OCI-LY7 (cell line): Measurements from ENCODE around the gene MEST. TPM values are rescaled to one million over a fixed set of nuclear protein-coding genes. Genes with fewer than 3 reads are reported as not detected.

Experiments used
- BruUV-seq: library from RNA; stranded (reverse); fragments of 400-500 nt; replicated peaks from 2 replicates; lab custom pipeline; 2021; lab: Mats Ljungman, UMichigan
- CTCF ChIA-PET: fragments of 300-600 bp; sonication (Branson Sonifier 250); formaldehyde crosslinking; loops from one replicate; lab custom pipeline; 2022; ENCODE audit warnings: antibody characterized with exemption; ENCODE audit not compliant: unreplicated experiment; lab: Charles Lee
- POLR2A ChIA-PET: fragments of 300-600 bp; sonication (Branson Sonifier 250); formaldehyde crosslinking; loops from one replicate; lab custom pipeline; 2022; ENCODE audit warnings: antibody characterized with exemption; lab: Charles Lee
- DNase-seq: peaks from one replicate; pipeline ENCODE4 v3.0.0-alpha.2; 2015; ENCODE audit warnings: low spot score
- H2AFZ ChIP-seq: fragments of 200-600 bp; sonication (generic), shearing (Covaris generic); 2 replicates; pipeline ENCODE4 v1.6.1; 2014; ENCODE audit warnings: mild to moderate bottlenecking, antibody characterized with exemption, low read length, moderate library complexity
- H3K27ac ChIP-seq: fragments of 200-600 bp; sonication (generic); 2 replicates; pipeline ENCODE4 v1.5.1; 2014; ENCODE audit warnings: mixed run types, low read depth, mild to moderate bottlenecking, moderate library complexity, low read length, inconsistent platforms; ENCODE audit not compliant: poor library complexity, severe bottlenecking
- H3K36me3 ChIP-seq: fragments of 200-600 bp; sonication (generic); 2 replicates; pipeline ENCODE4 v1.6.1; 2014; ENCODE audit warnings: mild to moderate bottlenecking, antibody characterized with exemption, low read length, moderate library complexity, mixed read lengths; ENCODE audit not compliant: insufficient read depth
- H3K4me1 ChIP-seq: fragments of 200-600 bp; sonication (generic); 2 replicates; pipeline ENCODE4 v1.5.1; 2014; ENCODE audit warnings: mild to moderate bottlenecking, low read length; ENCODE audit not compliant: insufficient read depth, poor library complexity, severe bottlenecking
- H3K4me2 ChIP-seq: fragments of 200-600 bp; sonication (generic); 2 replicates; pipeline ENCODE4 v1.6.1; 2014; ENCODE audit warnings: mild to moderate bottlenecking, low read length
- H3K4me3 ChIP-seq: fragments of 200-600 bp; sonication (generic); 2 replicates; pipeline ENCODE4 v1.5.1; 2014; ENCODE audit warnings: mild to moderate bottlenecking, low read depth, low read length; ENCODE audit not compliant: poor library complexity, severe bottlenecking
- H3K79me2 ChIP-seq: fragments of 200-600 bp; sonication (generic); 2 replicates; pipeline ENCODE4 v1.6.1; 2016; ENCODE audit warnings: low read depth, mild to moderate bottlenecking, low read length, moderate library complexity, mixed read lengths; ENCODE audit not compliant: insufficient read depth
- H3K9me2 ChIP-seq: fragments of 200-600 bp; sonication (generic); 2 replicates; pipeline ENCODE4 v1.6.1; 2016; ENCODE audit warnings: mild to moderate bottlenecking, low read length, mixed read lengths; ENCODE audit not compliant: insufficient read depth
- H3K9me3 ChIP-seq: fragments of 200-600 bp; sonication (generic); 2 replicates; pipeline ENCODE4 v1.6.1; 2014; ENCODE audit warnings: mild to moderate bottlenecking, mixed run types, low read length, mixed read lengths
- H4K20me1 ChIP-seq: fragments of 200-600 bp; sonication (generic); 2 replicates; pipeline ENCODE4 v1.6.1; 2014; ENCODE audit warnings: mild to moderate bottlenecking, antibody characterized with exemption, low read length, moderate library complexity, mixed read lengths; ENCODE audit not compliant: insufficient read depth
- CTCF ChIP-seq: fragments of 200-600 bp; sonication (generic); conservative IDR thresholded peaks from 2 replicates; pipeline ENCODE4 v1.5.1; 2014; ENCODE audit warnings: mild to moderate bottlenecking, antibody characterized with exemption, low read length, moderate library complexity, mixed read lengths
- EZH2phosphoT487 ChIP-seq: fragments of 200-600 bp; sonication (generic); IDR thresholded peaks from 2 replicates; pipeline ENCODE4 v1.6.1; 2018; ENCODE audit warnings: low read depth, borderline replicate concordance, mild to moderate bottlenecking, mixed run types, antibody characterized with exemption, low read length, moderate library complexity, mixed read lengths
- intact Hi-C: fragments of 100-400 bp; cut with micrococcal nuclease; formaldehyde crosslinking; loops from one replicate; pipeline ENCODE4 v1.10.0; 2022; ENCODE audit not compliant: unreplicated experiment
- total RNA-seq, 2 experiments: library from RNA; depleted of rRNA in 1 of 2; stranded (reverse); fragments of >200 nt in 1 of 2; shearing (Covaris generic) in 1 of 2; gene quantifications; 2 replicates each; pipeline ENCODE4 v1.2.3, GENCODE V29; 2014 to 2022

The MEST gene
- total RNA-seq, 2 experiments from 2014 or later, result 1.5 to 5.2 TPM

DNA sequence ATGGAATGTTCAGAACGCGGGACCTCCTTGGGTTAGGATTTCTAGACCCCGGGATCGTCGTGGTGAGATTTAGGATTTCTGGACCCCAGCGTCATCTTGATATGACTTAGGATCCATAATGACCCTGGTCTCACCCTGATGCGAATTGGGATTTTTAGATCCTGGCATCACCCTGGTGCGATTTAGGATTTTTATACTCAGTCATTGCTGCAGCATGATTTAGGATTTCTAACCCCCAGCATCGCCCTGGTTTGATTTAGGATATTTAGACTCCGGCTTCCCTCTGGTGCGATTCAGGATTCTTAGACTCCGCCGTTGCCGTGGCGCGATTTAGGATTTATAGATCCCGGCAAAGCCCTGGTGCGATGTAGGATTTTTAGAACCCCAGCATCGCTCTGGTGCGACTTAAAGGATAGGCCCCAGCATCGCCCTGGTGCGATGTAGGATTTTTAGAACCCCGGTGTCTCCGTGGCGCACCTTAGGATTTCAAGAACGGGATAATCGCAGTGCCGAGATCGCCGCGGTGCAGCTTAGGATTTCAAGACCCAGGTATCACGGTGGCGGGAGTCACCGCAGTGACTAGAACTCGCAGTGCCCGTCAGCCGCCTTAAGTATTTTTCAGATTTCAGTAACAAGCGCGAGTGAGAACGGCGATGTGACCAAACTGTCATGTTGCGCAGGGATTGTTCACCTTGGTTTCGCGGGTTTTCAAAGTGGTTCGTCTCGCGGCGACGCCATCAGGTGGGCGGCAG lies 814 bp downstream of the MEST start:
- Histone ChIP-seq H3K27ac (no peak overlapping the region), H3K4me1 (no peaks in the 10 kb centered on the region), H3K9me3 (no peaks in the 10 kb centered on the region), H3K4me2 (no peak overlapping the region), H3K79me2 (no peaks in the 10 kb centered on the region), H2AFZ (no peak overlapping the region), H4K20me1 (no peaks in the 10 kb centered on the region), H3K36me3 (no peaks in the 10 kb centered on the region), H3K4me3 (no peak overlapping the region), H3K9me2 (no peaks in the 10 kb centered on the region)
- intact Hi-C loops, result no loop called here
- CTCF ChIA-PET, result no interaction called here
- BruUV-seq, result no TSS peak
- no peak for DNase-seq
- POLR2A ChIA-PET, result no interaction called here
- TF ChIP-seq CTCF (no peak), EZH2phosphoT487 (peak; percentile 93)

DNA sequence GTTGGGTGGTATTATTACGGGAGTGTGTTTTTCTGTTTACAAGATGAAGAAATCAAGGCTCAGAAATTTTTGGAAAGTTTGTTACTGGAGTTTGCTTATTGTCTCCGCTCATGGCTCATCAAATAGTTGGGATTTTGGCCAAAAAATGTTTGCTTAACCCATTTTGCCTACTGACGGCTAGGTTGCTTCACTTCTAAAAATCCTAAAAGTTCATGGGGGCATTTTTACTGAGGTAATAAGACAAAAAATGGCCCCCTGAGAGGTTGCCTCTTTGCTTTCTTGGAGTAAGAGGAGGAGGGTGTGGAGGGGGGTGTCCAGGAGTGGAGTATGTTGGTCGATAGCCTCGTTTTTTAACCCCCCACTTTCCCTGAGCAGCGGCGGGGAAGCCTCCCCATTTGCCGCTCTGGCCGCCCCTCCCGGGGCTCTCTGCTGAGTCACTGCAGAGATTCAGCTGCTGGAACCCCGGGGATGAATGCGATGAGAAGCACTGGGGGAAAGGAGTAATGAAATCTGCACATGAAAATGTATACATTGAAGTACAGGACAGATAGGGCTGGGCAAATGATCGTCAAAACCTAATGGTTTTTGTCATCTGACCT lies 1.5 kb downstream of the MEST start:
- no peaks in the 10 kb centered on the region for H4K20me1 ChIP-seq
- no peaks in the 10 kb centered on the region for H3K79me2 ChIP-seq
- H3K36me3 ChIP-seq, result no peaks in the 10 kb centered on the region
- no peak for TF ChIP-seq CTCF
- TF ChIP-seq EZH2phosphoT487, result no peak
- no peak overlapping the region for H2AFZ ChIP-seq
- no peak overlapping the region for H3K4me2 ChIP-seq
- no TSS peak for BruUV-seq
- ChIA-PET POLR2A (no interaction called here), CTCF (no interaction called here)
- intact Hi-C loops, result no loop called here
- H3K9me2 ChIP-seq, result no peaks in the 10 kb centered on the region
- H3K9me3 ChIP-seq, result no peaks in the 10 kb centered on the region
- H3K27ac ChIP-seq, result no peak overlapping the region
- no peaks in the 10 kb centered on the region for H3K4me1 ChIP-seq
- H3K4me3 ChIP-seq, result no peak overlapping the region
- DNase-seq, result no peak

GRCh38 chr7:130494431-130494858 lies 2.6 kb downstream of the MEST start:
- Histone ChIP-seq H3K27ac (no peak overlapping the region), H3K4me2 (no peak overlapping the region), H3K79me2 (no peaks in the 10 kb centered on the region), H4K20me1 (no peaks in the 10 kb centered on the region), H3K36me3 (no peaks in the 10 kb centered on the region), H3K4me3 (no peak overlapping the region), H2AFZ (no peak overlapping the region), H3K4me1 (no peaks in the 10 kb centered on the region), H3K9me2 (no peaks in the 10 kb centered on the region), H3K9me3 (no peaks in the 10 kb centered on the region)
- no peak for DNase-seq
- no TSS peak for BruUV-seq
- CTCF ChIA-PET, result no interaction called here
- intact Hi-C loops, result no loop called here
- POLR2A ChIA-PET, result no interaction called here
- TF ChIP-seq EZH2phosphoT487, result no peak
- no peak for TF ChIP-seq CTCF
